Tibial nerve (tissue), 4 donors: ENCODE measurements around the gene OXCT1. TPM values are rescaled to one million over a fixed set of nuclear protein-coding genes. Genes with fewer than 3 reads are reported as not detected.

ENCODE experiments used
- DNase-seq, 2 donors: peaks; one replicate each; pipeline ENCODE4 v3.0.0-alpha.2; 2019; ENCODE audit warnings: low spot score in 2 of 2
- H3K27ac ChIP-seq, 4 donors: fragments of 200-600 bp; sonication (generic) in 3 of 4; one replicate each; pipeline ENCODE4 v1.5.1; 2017 to 2019; ENCODE audit warnings: mild to moderate bottlenecking in 1 of 4
- H3K27me3 ChIP-seq, 2 donors: fragments of 200-600 bp; sonication (generic) in 1 of 2; one replicate each; pipeline versions ENCODE4 v1.5.1 to v1.6.0; 2017 to 2019
- H3K36me3 ChIP-seq, 3 donors: fragments of 200-600 bp; sonication (generic); one replicate each; pipeline ENCODE4 v1.5.1; 2018 to 2019
- H3K4me1 ChIP-seq, 4 donors: fragments of 200-600 bp; sonication (generic) in 3 of 4; one replicate each; pipeline ENCODE4 v1.5.1; 2017 to 2019
- H3K4me3 ChIP-seq, 4 donors: fragments of 200-600 bp; sonication (generic) in 3 of 4; one replicate each; pipeline ENCODE4 v1.5.1; 2017 to 2019; ENCODE audit warnings: mild to moderate bottlenecking in 1 of 4, moderate library complexity in 1 of 4
- H3K9me3 ChIP-seq, 4 donors: fragments of 200-600 bp; sonication (generic) in 3 of 4; one replicate each; pipeline ENCODE4 v1.5.1; 2017 to 2019
- EP300 ChIP-seq, 2 donors: sonication (generic); formaldehyde crosslinking; IDR thresholded peaks; one replicate each; pipeline ENCODE4 v1.6.1; 2017; ENCODE audit warnings: antibody characterized with exemption in 2 of 2, mild to moderate bottlenecking in 1 of 2
- POLR2A ChIP-seq, 2 donors: fragments of 450-650 bp; IDR thresholded peaks; one replicate each; pipeline ENCODE4 v1.6.1; 2017; ENCODE audit warnings: antibody characterized with exemption in 2 of 2, mild to moderate bottlenecking in 2 of 2, moderate library complexity in 2 of 2
- WGBS, 2 donors: methylation state at CpG; one replicate each; pipeline ENCODE4 v1.1.5; 2018; 5-methylcytosine and 5-hydroxymethylcytosine counted together
- total RNA-seq, 4 donors: library from RNA; depleted of rRNA; stranded (reverse); fragments of >200 nt; gene quantifications; one replicate each; pipeline ENCODE4 v1.1.0, GENCODE V29; 2016
- TF ChIP-seq, protein P1 (sequence below), 5 experiments: fragments of 200-600 bp in 3 of 5; fragments of 450-650 bp in 2 of 5; sonication (generic) in 3 of 5; IDR thresholded peaks; one replicate each; pipeline ENCODE4 v1.5.1; 2016 to 2019; ENCODE audit warnings: antibody characterized with exemption in 5 of 5, mild to moderate bottlenecking in 3 of 5, moderate library complexity in 2 of 5

Gene OXCT1
- total RNA-seq, 4 donors from 2014 or later: 20.4 to 41.2 (median 26.0) TPM

DNA sequence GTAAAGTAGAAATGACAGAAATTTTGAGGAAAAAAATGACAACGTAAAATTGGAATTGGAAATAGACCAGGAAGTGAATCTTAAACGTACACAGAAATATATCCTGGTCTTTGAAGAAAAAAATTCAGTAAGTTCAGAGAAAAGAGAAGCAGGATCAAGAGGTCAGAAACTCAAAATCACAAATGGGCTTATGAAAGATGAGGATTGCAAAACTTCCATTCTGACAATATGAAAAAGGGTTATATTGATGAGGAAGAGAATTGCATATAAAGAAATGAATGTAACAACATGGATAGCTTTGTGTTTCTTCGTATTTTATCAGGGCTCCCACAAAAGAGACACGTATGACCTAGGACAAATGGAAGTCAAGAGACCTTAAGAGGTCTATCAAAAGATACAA lies 58.1 kb downstream of the OXCT1 start:
- H3K27me3 ChIP-seq: no peaks in the 10 kb centered on the region
- no peak for TF ChIP-seq EP300 (IDR thresholded peaks at IDR 0.05)
- TF ChIP-seq, protein P1, sequence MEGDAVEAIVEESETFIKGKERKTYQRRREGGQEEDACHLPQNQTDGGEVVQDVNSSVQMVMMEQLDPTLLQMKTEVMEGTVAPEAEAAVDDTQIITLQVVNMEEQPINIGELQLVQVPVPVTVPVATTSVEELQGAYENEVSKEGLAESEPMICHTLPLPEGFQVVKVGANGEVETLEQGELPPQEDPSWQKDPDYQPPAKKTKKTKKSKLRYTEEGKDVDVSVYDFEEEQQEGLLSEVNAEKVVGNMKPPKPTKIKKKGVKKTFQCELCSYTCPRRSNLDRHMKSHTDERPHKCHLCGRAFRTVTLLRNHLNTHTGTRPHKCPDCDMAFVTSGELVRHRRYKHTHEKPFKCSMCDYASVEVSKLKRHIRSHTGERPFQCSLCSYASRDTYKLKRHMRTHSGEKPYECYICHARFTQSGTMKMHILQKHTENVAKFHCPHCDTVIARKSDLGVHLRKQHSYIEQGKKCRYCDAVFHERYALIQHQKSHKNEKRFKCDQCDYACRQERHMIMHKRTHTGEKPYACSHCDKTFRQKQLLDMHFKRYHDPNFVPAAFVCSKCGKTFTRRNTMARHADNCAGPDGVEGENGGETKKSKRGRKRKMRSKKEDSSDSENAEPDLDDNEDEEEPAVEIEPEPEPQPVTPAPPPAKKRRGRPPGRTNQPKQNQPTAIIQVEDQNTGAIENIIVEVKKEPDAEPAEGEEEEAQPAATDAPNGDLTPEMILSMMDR (IDR thresholded peaks at IDR 0.05): no peak
- no peak for TF ChIP-seq POLR2A (IDR thresholded peaks at IDR 0.05)
- H3K27ac ChIP-seq: no peak overlapping the region
- DNase-seq: no peak
- H3K4me1 ChIP-seq: peaks cover 0 to 6% (median 3%) of the 10 kb centered on the region in 4 donors
- WGBS, 2 donors: 71 to 78% methylated on average over 4 of the region's 4 CpGs
- H3K4me3 ChIP-seq: no peak overlapping the region
- H3K36me3 ChIP-seq: peaks cover 0 to 2% (median 0%) of the 10 kb centered on the region in 3 donors
- H3K9me3 ChIP-seq: no peaks in the 10 kb centered on the region

DNA sequence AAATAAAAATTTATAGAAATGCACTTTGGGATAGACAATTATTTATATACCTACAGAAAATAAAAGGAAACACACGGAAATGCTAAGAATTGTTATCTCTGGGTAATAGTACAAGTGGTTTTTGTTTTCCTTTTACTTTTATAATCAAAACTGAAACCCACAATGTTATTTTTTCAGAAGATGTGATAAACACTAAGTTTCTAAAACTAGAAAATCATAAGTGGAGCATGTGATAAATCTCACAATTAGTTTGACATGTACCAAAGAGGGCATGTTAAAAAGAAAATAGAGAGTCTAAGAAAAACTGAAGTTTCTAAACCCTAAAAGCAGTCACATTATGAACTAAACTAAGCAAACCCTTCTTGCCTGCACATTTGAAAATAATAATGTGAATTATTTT lies 61.1 kb downstream of the OXCT1 start:
- Histone ChIP-seq H3K36me3 (peaks cover 0 to 23% (median 0%) of the 10 kb centered on the region in 3 donors), H3K4me3 (no peak overlapping the region), H3K9me3 (no peaks in the 10 kb centered on the region), H3K27me3 (no peaks in the 10 kb centered on the region), H3K4me1 (peaks cover 0 to 3% (median 0%) of the 10 kb centered on the region in 4 donors), H3K27ac (no peak overlapping the region)
- whole genome bisulfite sequencing, 2 donors: 68 to 70% methylated on average over 1 of the region's 1 CpG
- no peak for DNase-seq
- TF ChIP-seq EP300 (IDR thresholded peaks at IDR 0.05) (no peak), POLR2A (IDR thresholded peaks at IDR 0.05) (no peak)
- TF ChIP-seq, protein P1 (IDR thresholded peaks at IDR 0.05): no peak

DNA sequence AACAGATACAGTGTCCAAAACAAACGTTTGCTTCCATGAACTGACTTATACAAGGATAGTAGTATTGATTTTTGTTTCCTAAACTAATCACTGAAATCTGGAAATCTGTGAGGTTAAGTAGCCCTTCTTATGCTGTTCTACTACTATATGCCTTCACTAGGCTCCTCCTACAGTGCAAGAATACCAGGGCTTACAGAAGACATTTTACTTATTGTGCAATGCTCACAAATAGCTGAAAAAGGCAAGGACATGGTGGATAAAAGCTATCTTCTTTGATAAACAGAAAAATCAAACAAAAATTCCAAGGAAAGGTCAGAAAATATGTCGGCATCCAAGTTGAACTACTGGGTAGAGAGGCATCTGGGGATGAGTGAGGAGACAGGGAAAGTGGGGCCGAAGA lies 61.9 kb downstream of the OXCT1 start:
- no peak overlapping the region for H3K4me3 ChIP-seq
- DNase-seq: no peak
- H3K27ac ChIP-seq: no peak overlapping the region
- H3K4me1 ChIP-seq: peaks cover 0 to 3% (median 0%) of the 10 kb centered on the region in 4 donors
- H3K9me3 ChIP-seq: no peaks in the 10 kb centered on the region
- 89 to 92% methylated on average over 3 of the region's 3 CpGs for WGBS, 2 donors
- peaks cover 0 to 23% (median 0%) of the 10 kb centered on the region in 3 donors for H3K36me3 ChIP-seq
- TF ChIP-seq, protein P1 (IDR thresholded peaks at IDR 0.05): no peak
- no peak for TF ChIP-seq POLR2A (IDR thresholded peaks at IDR 0.05)
- no peak for TF ChIP-seq EP300 (IDR thresholded peaks at IDR 0.05)
- no peaks in the 10 kb centered on the region for H3K27me3 ChIP-seq

DNA sequence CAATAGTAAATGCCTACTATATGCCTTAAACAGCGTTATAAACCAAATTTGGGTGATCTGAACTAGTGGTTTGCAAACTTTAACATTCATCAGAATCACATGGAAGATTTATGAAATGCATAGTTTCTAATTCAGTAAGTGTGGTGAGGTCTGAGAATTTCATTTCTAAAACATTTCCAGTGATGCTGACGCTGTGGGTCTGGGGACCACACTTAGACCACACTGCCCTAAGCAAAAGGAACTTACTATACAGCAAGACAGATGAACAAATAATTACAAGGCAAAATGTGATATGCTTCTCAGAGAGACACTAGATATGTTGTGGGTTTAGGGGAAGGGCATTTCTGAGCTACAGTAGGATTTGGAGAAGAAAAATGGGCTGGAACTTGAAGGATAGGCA lies 72.6 kb downstream of the OXCT1 start:
- Histone ChIP-seq H3K27me3 (no peaks in the 10 kb centered on the region), H3K27ac (no peak overlapping the region), H3K4me1 (peaks cover 0 to 14% (median 3%) of the 10 kb centered on the region in 4 donors), H3K9me3 (no peaks in the 10 kb centered on the region), H3K4me3 (no peak overlapping the region), H3K36me3 (peaks cover 2 to 17% (median 4%) of the 10 kb centered on the region in 3 donors)
- 95 to 98% methylated on average over 2 of the region's 2 CpGs for WGBS, 2 donors
- TF ChIP-seq EP300 (IDR thresholded peaks at IDR 0.05) (no peak), POLR2A (IDR thresholded peaks at IDR 0.05) (no peak)
- TF ChIP-seq, protein P1 (IDR thresholded peaks at IDR 0.05): no peak
- no peak for DNase-seq

DNA sequence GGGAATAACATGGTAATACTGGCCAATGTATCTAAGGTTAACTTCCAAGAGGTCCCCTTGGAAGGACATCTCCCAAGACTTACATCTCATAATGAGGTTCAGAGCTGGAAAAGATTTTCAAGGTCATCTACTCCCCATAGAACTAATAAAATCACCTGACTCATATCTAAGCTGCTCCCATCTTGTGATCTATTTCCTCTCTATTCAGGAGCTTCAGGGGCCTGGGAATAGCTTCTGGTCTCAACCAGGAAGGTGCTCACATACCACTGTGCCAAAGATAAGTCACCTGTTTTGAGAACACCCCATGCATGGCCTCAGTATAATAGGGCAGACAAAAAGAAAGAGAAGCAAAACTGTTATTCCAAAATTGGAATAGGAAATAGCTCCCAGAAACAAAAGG lies 74.2 kb downstream of the OXCT1 start:
- DNase-seq: no peak
- peaks cover 2 to 14% (median 4%) of the 10 kb centered on the region in 3 donors for H3K36me3 ChIP-seq
- TF ChIP-seq, protein P1 (IDR thresholded peaks at IDR 0.05): no peak
- no peak for TF ChIP-seq EP300 (IDR thresholded peaks at IDR 0.05)
- TF ChIP-seq POLR2A (IDR thresholded peaks at IDR 0.05): no peak
- H3K4me1 ChIP-seq: peaks cover 0 to 14% (median 3%) of the 10 kb centered on the region in 4 donors
- H3K27ac ChIP-seq: no peak overlapping the region
- no peaks in the 10 kb centered on the region for H3K27me3 ChIP-seq
- H3K9me3 ChIP-seq: no peaks in the 10 kb centered on the region
- H3K4me3 ChIP-seq: no peak overlapping the region
